Fibroblast of villous mesenchyme (primary cell): Measurements from ENCODE around the gene SUCNR1. TPM values are rescaled to one million over a fixed set of nuclear protein-coding genes. Genes with fewer than 3 reads are reported as not detected.
"Not testable (repeated sequence)": the region's sequence is repeated elsewhere in the genome, so short reads cannot be mapped to it uniquely, and the experiment has no call there.

Experiments
- DNase-seq: peaks from one replicate; pipeline ENCODE4 v3.0.0-alpha.2; 2010; ENCODE audit warnings: low read depth
- H3K4me3 ChIP-seq: 2 replicates; pipeline ENCODE4 v1.5.1; 2011; ENCODE audit warnings: low read depth, mild to moderate bottlenecking, low read length
- total RNA-seq: library from RNA; depleted of rRNA; stranded (reverse); fragments of >200 nt; gene quantifications from 2 replicates; pipeline ENCODE4 v1.2.3, GENCODE V29; 2012
- TF ChIP-seq, protein P1 (sequence below): IDR thresholded peaks from 2 replicates; pipeline ENCODE4 v1.5.1; 2012; ENCODE audit warnings: low read depth, mild to moderate bottlenecking, low read length; ENCODE audit not compliant: insufficient read depth

Gene SUCNR1
- total RNA-seq, 1 donor, result 0.43 TPM

DNA sequence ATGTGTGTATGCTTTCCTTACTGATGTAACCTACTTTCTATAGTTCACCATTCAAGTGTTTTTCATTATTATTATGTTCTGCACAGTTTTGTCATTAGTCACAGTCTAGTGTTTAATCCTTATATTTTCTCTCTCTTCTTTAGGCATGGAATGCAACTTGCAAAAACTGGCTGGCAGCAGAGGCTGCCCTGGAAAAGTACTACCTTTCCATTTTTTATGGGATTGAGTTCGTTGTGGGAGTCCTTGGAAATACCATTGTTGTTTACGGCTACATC is 6.9 kb downstream of the SUCNR1 start:
- TF ChIP-seq, protein P1, sequence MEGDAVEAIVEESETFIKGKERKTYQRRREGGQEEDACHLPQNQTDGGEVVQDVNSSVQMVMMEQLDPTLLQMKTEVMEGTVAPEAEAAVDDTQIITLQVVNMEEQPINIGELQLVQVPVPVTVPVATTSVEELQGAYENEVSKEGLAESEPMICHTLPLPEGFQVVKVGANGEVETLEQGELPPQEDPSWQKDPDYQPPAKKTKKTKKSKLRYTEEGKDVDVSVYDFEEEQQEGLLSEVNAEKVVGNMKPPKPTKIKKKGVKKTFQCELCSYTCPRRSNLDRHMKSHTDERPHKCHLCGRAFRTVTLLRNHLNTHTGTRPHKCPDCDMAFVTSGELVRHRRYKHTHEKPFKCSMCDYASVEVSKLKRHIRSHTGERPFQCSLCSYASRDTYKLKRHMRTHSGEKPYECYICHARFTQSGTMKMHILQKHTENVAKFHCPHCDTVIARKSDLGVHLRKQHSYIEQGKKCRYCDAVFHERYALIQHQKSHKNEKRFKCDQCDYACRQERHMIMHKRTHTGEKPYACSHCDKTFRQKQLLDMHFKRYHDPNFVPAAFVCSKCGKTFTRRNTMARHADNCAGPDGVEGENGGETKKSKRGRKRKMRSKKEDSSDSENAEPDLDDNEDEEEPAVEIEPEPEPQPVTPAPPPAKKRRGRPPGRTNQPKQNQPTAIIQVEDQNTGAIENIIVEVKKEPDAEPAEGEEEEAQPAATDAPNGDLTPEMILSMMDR, result no peak
- peak; percentile 48 for DNase-seq
- no peak overlapping the region for H3K4me3 ChIP-seq

DNA sequence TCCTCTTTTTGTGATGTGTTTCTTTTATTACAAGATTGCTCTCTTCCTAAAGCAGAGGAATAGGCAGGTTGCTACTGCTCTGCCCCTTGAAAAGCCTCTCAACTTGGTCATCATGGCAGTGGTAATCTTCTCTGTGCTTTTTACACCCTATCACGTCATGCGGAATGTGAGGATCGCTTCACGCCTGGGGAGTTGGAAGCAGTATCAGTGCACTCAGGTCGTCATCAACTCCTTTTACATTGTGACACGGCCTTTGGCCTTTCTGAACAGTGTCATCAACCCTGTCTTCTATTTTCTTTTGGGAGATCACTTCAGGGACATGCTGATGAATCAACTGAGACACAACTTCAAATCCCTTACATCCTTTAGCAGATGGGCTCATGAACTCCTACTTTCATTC is 7.7 kb downstream of the SUCNR1 start:
- TF ChIP-seq, protein P1, result no peak
- H3K4me3 ChIP-seq, result no peak overlapping the region
- no peak for DNase-seq

DNA sequence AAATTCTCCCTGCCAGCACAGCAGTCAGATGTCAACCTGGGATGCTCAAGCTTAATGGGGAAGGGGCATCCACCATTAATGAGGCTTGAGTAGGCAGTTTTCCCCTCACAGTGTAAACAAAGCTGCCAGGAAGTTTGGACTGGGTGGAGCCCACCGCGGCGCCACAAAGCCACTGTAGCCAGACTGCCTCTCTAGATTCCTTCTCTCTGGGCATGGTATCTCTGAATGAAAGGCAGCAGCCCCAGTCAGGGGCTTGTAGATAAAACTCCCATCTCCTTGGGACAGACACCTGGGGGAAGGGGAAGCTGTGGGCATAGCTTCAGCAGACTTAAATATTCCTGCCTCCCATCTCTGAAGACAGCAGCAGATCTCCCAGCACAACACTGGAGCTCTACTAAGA is 12.0 kb downstream of the SUCNR1 start:
- not testable (repeated sequence) for DNase-seq, H3K4me3 ChIP-seq

DNA sequence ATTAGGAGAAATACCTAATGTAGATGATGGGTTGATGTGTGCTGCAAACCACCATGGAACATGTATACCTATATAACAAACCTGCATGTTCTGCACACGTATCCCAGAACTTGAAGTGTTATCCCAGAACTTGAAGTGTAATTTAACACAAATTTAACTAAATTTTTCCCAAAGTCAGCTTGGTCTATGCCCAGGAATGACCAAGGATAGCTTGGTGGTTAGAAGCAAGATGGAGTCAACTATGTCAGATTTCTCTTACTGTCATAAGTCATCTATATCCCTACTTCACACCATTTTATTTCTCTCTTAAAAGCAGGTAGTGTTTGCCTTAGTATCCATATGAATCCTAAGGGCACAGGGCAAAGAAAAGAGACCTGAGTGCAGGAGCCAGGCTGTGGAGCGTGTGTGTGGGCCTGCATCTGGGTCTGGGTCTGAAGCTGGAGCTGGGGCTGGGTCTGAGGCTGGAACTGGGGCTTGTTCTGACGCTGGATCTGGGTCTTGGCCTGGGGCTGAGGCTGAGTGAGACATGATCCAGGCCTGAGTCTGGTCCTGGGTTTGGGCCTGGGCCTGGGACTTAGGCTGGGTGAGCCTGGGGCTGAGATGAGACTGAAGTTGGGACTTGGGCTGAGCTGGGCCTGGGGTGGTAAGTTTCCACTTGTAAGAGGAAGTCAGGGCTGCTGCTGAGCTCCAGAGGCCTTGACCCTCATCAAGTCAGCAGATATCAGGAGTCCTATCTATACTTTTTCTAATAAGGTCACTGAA is 14.2 kb downstream of the SUCNR1 start:
- not testable (repeated sequence) for DNase-seq, H3K4me3 ChIP-seq

DNA sequence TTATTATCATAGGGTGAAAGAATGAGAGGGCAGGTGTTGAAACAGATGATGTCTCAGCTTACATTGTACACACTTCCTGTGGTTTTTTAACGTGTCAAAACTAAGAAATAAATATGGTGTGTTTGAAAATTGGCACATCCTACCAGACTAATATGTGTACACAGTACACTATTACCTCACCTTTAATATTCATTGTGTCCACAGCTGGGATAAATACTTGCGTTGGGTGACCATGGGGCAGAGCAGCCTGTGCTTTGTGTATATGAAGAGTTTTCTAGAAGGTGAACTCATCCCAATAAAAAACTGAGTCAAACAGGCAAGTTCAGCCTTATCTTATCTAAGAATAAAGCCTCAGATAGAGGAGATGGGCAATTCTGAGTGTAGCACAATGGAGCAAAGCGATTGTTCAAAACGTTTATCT is 17.3 kb downstream of the SUCNR1 start:
- peak; percentile 72 for DNase-seq
- H3K4me3 ChIP-seq, result no peak overlapping the region
- TF ChIP-seq, protein P1, result no peak

DNA sequence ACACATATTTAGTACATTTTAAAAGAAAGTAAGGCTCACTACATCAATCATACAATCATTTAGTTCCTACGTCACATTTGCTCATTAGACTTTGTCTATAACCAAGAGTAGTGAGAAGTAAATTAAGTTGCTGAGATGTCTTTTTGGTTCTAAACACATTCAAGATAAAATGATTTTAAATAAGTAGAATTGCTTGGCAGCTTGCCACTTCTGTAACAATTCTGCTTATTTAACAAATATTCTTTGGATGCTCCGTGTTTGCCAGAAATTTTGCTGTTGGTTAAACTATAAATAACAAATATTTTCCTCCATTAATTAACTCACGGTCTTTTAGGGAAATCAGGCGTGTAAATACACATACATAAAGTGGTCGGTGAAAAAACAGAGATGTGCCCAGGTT is 18.3 kb downstream of the SUCNR1 start:
- DNase-seq, result no peak
- H3K4me3 ChIP-seq, result no peak overlapping the region
- TF ChIP-seq, protein P1, result no peak

DNA sequence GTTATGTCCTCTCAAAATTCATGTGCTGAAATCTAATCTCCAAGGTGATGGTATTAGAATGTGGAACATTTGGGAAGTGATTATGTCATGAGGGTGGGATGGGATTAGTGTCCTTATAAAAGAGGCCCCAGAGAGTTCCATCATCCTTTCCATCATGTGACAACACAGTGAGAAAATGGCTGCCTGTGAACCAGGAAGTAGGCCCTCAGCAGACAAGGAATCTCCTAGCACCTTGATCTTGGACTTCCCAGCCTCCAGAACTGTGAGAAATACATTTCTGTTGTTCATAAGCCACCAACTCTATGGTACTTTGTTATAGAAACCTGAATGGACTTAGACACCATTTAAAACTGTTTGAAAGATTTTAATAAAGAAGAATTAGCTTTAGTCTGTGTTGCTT is 20.8 kb downstream of the SUCNR1 start:
- H3K4me3 ChIP-seq, result no peak overlapping the region
- no peak for DNase-seq
- TF ChIP-seq, protein P1, result no peak

DNA sequence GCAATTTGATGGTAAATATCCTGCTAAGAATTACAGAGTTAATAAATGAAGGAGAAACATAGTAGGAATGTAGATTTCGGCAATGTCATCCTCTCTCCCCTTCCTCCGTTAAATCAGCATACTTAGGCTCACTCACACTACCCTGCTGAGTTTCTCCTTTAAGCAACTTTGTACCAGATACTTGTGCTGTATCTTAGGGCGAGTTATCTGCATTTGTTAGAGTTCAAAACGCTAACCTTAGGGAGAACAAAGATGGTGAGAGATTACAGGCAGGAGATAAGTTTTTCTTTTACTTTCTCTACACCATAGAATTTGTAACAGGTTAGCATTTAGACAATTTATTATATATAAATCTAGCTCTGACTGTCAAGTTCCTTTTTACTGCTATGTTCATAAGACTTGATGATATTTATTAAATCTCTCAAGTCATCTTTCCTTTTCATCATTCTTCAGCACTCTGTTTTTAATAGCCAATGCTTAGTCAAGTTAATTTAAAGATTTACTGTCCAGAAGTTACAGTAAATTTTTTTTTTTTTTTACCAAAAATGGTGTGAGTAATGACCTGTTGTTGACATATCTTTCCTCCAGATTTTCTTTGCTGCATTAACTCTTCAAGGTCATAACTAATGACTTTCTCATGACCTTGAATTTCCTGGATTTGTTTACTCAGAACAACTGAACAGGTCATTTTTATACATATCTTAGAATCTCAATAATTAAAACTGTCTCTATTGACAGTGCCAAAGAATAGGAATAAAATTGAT is 22.2 kb downstream of the SUCNR1 start:
- H3K4me3 ChIP-seq, result no peak overlapping the region
- TF ChIP-seq, protein P1, result no peak
- peak; percentile 55 for DNase-seq
